HG02973 (cell line): Measurements from ENCODE around the gene BORCS5.

ENCODE experiments used
- ATAC-seq: cut with Tn5 transposase; IDR thresholded peaks from one replicate; pipeline ENCODE4 v1.9.1; 2021; ENCODE audit warnings: moderate library complexity; ENCODE audit not compliant: unreplicated experiment

Gene BORCS5

DNA sequence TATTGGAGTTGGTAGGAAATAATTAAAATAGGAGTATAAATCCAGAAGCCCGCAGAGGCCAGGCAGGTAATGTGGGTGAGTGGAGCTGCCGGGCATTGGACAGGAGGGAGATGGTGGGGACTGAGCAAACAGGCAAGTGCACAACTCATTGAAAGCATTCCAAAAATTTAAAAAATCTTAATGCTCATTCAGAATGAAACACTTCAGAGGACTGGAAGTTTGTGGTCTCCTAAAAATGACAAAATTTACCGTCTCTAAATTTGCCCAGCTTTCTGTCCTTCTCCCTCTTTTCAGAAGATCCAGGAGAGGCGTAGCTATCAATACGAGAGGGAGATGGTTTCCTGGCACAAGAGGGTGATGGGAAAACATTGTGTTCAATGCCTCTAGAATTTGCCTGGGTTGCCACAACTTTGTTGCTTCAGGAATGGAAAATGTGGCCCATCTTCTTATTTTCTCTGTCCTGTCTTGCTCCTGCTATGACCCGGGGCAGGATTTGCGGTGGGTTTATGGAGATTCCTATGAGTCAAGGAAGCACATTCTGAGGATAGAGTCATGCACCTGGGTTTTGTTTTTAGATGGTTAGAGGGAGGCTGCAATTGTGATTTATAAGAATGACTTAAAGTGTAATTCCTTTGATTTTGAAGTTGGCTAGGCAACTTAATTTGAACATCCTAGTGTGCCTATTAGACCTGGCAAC, 72.2 kb downstream of the BORCS5 start:
- ATAC-seq = no peak

- no peak for ATAC-seq
Observed at GRCh38 chr12:12432364-12432763, 75.5 kb downstream of the BORCS5 start.

DNA sequence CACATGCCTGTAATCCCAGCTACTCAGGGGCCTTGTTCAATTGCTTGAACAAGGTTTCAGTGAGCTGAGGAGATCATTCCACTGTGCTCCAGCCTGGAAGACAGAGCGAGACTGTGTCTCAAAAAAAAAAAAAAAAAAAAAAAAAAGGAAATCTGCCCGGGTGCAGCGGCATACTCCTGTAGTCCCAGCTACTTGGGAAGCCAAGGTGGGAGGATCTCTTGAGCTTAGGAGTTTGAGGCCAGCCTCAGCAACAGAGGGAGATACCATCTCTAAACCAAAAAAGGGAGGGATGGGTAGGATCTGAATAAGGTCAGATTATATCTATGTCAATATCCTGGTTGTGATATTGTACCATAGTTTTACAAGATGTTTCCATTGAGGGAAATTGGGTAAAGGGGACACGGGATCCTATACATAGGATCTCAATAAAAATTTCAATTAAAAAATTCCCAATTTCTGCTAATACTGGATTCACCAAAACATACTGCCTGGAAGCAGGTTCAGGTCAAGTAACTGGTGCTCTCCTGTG, 76.4 kb downstream of the BORCS5 start:
- no peak for ATAC-seq

DNA sequence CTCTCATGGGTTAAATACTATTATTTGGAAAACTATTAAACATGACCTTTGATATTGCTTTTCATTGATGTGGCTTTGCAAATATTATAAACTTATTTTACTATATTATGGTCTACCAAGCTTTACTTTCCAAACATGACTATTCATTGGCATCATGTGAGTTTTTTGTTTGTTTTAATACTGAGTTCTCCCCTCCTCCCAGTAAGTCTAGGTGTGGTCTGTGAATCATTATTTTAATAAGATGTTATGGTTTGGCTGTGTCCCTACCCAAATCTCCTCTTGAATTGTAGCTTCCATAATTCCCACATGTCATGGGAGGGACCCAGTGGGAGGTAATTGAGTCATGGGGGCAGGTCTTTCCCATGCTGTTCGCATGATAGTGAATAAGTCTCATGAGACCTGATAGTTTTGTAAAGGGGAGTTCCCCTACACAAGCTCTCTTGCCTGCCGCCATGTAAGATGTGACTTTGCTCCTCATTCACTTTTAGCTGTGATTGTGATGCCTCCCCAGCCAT, 80.0 kb downstream of the BORCS5 start:
- ATAC-seq = no peak

GRCh38 chr12:12439636-12440035, 82.8 kb downstream of the BORCS5 start:
- ATAC-seq = no peak

DNA sequence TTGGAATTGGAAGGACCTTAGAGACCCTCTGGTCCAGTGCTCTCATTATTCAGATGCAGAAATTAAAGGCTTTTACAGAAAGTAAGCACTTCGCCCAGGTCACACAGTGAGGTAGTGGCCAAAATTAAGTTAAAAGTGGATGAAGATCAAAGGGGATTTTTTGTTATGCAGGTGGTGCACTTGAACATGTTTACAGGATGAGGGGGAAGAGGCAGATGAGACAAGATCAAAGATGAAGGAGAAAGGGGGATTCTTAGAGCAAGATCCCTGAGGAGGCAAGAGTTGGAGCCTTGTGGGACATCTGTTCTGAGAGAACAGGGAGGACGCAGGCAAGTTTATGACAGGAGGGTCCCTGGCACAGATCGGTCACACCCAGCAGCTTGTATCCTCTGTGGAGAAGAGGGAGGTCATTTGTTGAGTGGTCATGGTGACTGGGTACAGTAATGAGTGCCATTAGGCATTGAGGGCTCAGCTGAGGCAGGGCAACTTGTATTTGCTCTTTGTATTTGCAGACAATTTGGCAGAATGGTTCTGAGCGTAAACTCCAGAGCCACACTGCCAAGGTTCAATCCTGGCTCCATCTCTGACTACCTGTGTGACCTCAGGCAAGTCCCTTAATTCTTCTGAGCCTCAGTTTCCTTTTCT, 84.0 kb downstream of the BORCS5 start:
- no peak for ATAC-seq

GRCh38 chr12:12441429-12441807, 84.5 kb downstream of the BORCS5 start:
- ATAC-seq = no peak

DNA sequence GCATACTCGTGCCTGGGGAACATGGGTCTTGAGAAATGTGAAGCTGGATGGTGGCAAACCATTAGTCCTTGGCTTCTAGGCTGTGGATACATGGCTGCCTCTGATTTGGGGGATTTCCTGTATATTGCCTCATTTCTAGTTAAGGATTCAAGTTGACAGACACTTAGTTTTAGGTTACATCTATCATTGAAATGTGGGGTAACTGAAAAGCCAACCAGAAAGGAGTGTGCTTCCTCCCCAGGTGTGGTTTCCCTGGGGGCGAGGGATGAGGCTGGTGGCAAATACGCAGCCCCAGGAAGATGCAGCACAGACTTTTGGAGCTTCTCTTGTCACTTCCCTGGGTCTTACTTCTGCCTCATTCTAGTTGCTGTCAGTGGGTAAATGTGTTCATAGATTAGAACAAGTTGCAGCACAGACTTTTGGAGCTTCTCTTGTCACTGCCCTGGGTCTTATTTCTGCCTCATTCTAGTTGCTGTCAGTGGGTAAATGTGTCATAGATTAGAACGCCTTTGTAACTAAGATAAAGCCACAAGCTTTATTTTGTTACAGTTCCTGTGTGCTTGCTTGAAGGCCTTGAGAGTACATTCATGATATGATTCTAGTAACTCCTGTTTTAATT, 85.1 kb downstream of the BORCS5 start:
- no peak for ATAC-seq

- ATAC-seq = no peak
Observed at GRCh38 chr12:12442548-12443071, 85.7 kb downstream of the BORCS5 start.

DNA sequence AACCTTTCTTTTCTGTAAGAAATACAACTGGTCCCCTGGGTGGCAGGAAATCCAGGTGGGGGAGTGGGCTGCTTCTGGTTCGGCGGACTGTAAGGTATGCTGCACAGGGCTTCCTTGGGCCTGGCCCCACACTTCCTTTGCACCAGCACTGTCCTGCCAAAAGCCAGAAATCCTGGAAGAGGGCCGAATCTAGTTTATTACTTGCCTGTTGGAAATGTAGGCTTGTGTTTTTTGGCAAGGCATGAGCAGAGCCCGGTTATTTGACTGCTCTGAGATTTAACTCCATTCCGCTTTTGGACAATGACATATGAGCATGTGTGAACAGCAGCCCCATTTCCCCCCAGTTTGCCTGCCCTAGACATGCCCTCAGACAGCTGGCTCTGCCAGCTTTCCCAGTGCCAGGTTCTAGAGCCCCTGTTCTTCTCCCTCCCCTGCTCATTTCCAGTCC, 86.6 kb downstream of the BORCS5 start:
- no peak for ATAC-seq

GRCh38 chr12:12445165-12445881, 88.4 kb downstream of the BORCS5 start:
- ATAC-seq = no peak

DNA sequence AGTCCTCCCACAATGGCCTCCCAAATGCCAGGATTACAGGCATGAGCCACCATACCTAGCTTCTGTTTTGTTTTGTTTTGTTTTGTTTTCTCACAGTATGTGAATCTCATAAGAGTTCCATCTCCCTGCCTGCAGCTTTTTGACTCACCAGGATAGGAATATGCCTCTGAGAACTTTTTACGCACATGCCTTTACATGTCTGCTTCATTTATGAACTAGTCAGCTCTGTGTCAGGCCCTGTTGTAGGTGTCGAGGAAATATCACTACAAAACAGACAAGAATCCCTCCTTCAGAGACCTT, 89.0 kb downstream of the BORCS5 start:
- ATAC-seq = no peak

DNA sequence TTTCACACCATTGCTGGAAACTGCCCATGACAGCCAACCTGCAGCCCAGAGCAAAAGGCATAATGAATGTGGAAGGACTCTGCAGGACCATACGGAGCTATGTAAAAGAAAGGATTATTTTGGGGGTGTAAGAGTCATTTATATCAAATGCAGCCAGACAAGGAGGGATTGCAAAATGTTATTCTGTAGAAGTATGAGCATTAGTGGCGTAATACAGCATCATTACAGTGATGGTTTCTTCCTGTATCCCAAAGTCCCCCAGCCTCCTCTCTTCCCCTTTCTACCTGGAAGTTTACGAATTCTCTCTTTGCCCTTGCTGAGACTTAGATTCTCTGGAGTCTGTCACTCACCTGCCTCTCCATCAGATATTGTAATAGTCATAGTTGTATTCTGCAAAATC, 89.9 kb downstream of the BORCS5 start:
- no peak for ATAC-seq

- ATAC-seq = no peak
Observed at GRCh38 chr12:12447236-12447635, 90.4 kb downstream of the BORCS5 start.

GRCh38 chr12:12447837-12448236, 91.0 kb downstream of the BORCS5 start:
- no peak for ATAC-seq

DNA sequence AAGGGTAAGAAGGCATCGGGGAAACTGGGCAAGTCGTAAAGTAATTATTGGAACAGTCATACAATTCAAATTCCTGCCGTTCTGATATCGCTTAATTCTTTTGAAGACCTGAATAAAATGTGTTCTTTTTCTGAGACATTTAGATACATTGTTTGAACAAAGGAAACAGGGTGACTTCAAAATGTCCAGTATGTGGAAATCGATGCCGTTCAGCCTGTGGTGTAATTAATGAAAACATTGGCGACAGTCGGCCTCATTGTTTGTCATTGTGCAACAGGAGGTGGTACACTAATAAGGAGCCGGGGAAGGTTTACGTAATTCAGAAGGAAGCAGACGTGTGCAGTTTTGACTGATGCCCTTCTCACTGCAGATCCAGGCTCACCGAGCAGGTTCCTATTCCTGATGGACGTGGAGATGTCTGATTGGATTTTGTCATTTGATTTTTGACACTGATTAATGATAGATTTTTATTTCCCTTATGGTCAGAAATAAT, 92.7 kb downstream of the BORCS5 start:
- no peak for ATAC-seq

DNA sequence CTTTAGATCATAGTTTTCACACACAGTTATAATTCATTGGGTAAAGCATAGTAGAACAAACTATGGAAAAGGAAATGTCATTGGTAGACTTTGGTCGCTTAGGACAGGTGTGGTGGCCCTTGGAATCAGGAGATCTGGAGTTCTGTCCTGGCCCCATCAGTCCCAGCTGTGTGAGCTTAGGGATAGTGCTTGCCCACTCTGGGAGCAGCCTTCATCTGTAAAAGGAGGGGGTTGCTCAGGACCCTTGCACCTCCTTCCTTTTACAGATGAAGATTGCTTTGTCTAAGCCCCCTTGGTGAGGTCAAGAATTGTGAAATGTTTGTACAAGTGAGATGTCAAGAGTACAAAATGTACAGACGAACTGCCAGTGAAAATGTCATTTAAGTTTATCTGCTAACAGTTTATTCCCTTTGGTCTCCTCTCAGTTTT, 93.2 kb downstream of the BORCS5 start:
- ATAC-seq = no peak

DNA sequence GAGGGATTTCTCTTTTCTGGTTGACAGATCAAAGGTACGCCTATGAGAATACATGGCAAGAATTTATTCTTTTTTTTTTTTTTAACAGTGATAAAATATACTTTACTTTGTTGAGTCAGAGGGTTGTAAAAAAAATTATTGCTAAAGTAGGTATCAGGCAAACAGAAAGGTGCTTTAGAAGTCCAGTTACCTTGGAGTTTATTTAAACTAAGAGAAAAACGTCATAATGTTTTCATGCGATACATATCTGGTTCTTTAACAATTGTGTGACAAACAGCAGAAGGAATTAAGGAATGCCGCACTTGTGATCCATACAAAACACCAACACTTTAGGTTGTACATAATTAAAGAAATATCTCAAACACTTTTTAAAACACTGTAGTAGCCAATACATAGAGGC, 94.2 kb downstream of the BORCS5 start:
- no peak for ATAC-seq

DNA sequence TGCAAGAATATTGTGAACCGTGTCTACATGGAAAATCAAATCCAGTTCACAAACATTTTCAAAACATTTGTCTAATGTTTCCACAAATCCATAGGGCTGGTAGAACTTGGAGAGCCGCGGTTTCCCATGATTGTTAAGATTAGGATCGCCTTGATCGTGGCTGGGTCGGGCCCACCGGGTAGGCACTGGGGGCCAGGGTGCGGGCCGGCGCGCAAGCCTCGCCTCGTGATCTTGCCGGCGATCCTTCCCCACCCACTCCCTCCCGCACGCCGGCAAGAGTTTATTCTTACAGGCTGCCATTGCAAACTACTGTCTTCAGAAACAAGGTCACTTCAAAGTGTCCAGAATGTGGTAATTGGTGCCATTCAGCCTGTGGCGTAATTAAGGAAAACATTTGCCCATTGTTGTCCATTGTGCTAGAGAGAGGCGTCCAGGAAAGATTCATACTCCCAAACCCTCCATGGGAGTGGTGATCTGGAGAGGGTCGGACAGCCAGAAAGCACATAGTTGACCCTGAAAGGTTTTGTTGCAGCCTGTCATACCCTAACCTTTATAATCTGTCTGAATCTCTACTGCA, 95.5 kb downstream of the BORCS5 start:
- ATAC-seq = no peak

GRCh38 chr12:12453635-12454034, 96.8 kb downstream of the BORCS5 start:
- no peak for ATAC-seq

- ATAC-seq = no peak
Observed at GRCh38 chr12:12454315-12454714, 97.4 kb downstream of the BORCS5 start.
